ENCODE results near the gene BOD1L1. TPM values are rescaled to one million over a fixed set of nuclear protein-coding genes. Genes with fewer than 3 reads are reported as not detected.
A peak's percentile ranks its signal among the peaks of the same experiment; 100 is the strongest.

The BOD1L1 gene
- total RNA-seq, result 29.4 TPM
- long read RNA-seq, partial matches to known transcripts, result 4 of 9 reads
- long read RNA-seq, other reads (novel, unspliced or antisense), result 5 of 9 reads

DNA sequence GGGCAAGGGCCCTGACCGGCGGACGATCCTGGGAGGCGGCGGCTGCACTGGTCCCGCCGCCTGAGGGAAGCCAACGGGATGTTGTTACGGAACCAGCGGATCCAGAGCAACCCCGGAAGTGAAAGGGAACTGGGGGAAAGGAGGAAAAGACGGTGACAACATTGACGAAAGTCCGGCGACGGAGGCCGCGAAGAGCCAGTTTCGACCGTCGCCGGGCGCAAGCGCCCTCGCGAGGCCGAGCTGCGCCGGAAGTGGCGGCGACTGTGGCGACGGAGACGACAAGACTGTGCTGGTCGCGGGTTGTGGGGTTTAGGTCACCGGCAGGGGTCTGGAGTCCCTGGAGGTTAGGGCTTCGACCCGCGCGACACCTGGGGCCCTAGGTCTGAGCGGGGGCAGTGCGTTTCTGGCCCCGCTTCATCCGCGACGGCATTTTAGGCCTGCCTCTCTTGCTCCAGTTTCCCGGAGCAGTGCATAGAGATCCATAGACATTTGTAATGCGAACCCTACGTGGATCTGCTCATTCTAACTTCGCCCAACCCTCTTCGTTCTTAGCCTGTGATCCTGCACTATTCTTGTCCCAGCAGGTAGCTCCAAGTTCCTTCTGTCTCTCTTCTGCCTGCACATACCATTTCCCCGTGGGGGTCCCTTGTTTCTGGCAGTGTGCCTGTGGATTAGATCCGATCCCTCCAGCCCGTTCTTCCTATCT lies at the start of gene BOD1L1:
TSS of gene BOD1L1 (minus strand) at position 120 of the 706 bp plus-strand sequence. CDS start 138 bp downstream, outside the sequence.
- DNase-seq (ENCODE audit: low spot score), result peak; percentile 94

DNA sequence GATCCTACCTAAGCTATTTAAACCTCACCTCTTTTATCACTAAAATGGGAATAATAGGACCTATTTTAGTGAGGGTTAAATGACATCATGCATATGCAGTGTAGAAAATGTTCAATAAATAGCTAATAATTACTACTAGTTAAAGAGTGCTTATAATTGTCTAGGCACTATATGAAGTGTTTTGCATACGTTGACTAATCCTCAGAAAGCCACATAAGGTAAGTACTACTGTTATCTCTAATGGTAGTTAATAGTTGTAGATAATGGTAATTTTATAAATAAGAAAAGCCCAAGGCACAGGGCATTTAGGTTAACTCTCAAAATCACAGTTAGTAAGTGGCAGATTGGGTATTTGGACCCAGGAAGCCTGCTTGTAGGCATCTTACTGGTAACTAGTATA lies 47.4 kb upstream of the BOD1L1 start:
- no peak for DNase-seq (ENCODE audit: low spot score)

DNA sequence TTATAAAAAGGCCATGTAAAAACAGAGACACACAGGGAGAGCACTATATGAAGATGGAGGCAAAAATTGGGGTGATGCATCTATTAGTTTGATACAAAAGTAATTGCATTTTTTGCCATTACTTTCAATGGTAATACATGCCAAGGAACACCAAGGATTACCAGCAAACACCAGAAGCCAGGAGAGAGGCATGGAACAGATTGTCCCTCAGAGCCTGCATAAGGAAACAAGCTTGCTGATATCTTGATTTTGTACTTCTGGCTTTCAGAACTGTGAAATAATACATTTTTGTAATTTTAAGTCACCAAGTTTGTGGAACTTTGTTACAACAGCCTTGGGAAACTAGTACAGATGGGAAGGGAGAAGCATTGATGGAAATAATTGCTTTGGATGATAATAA lies 45.6 kb upstream of the BOD1L1 start:
- DNase-seq (ENCODE audit: low spot score), result no peak

DNA sequence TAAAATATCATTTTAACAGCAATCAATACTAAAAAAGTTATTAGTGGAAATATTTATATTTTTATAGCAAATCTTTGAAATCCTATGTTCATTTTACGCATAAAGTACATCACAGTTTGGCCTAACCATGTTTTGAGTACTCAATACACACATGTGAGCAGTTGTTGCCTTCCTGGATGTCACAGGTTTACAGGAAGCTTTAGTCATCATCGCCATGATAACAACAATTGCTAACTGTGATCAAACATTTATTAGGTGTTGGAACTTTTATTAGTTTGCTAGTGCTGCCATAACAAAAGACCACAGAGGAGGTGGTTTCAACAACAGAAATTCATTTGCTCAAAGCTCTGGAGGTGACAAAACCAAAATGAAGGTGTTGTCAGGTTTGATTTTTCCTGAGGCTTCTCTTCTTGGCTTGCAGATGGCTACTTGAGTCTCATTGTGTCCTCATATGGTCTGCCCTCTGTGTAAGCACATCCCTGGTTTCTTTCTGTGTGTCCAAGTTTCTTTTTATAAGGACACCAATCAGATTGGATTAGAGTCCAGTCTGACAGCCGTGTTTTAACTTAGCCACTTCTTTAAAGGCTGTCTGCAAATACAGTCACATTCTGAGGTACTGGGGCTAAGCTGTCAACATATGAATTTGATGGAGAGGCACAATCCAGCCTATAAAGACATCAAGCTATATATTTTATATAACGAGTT lies 43.1 kb upstream of the BOD1L1 start:
- DNase-seq (ENCODE audit: low spot score), result no peak

DNA sequence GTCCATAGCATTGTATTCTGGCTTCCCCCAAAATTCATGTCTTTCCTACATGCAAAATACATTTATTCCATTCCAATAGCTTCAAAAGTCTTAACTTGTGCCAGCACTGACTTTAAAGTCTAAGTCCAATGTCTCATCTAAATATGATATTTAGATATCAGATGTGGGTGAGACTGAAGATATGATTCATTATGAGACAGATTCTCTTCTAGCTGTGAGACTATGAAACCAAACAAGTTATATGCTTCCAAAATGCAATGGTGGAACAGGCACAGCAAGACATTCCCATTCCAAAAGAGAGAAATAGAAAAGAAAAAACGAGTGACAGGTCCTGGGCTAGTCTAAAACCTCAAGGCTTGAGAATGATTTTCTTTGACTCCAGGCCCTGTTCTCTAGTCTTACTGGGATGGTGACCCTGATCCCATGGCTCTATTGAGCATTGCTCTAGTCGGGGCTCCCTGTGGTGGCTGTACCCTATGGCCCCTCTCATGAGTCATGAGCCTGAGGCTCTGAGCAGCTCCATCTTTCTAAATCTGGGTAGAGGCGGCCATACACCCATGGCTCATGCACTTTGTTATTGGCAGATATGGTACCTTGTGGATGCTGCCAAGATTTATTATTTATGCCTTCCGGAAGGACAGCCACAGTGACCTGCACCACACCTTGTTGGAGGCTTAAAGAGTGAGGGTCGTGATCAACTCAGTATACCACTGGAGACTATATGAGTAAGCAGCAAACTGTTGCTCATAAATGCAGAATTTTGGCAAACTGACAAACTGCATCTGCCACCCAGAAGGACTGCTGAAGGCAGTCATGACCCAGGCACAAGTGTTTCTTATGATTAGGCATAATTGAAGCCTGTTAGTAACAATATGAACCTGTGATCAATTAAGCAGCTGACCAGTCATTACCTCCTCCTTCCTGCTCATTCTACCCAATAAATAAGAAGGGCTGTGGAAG lies 38.5 kb upstream of the BOD1L1 start:
- DNase-seq (ENCODE audit: low spot score), result no peak

DNA sequence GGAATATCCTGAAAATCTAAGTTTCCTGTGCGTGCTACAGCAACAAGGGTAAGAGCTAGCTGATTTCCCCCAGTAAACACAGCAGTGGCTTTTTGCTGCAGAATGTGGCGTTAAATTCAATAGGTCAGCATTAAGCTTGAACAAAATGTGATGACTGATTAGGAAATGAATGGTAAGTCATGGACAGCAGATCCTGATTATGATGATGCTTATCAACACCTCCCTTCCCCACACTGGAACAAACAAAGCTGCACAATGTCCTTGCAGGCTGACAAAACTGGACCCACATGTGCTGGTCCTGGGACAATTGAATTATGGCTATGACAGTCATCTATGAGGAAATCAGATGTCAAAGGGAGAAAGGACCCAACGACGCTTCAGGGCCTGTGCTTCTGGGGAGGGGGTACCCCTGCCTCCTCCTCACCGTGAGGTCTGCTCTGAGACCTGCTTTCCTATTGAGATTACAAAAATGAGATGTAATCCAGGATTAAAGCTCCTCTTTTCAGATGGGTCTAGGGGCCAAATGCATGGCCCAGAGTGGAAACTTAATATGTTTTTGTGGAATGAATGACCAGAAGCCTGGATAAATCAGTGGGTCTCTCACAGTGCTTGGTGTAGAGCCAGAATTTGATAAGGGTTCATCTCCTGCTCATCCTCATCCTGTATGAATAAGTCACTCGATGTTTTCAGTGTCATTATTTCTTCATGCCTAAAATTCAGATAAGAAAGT lies 32.0 kb upstream of the BOD1L1 start:
- DNase-seq (ENCODE audit: low spot score), result no peak

DNA sequence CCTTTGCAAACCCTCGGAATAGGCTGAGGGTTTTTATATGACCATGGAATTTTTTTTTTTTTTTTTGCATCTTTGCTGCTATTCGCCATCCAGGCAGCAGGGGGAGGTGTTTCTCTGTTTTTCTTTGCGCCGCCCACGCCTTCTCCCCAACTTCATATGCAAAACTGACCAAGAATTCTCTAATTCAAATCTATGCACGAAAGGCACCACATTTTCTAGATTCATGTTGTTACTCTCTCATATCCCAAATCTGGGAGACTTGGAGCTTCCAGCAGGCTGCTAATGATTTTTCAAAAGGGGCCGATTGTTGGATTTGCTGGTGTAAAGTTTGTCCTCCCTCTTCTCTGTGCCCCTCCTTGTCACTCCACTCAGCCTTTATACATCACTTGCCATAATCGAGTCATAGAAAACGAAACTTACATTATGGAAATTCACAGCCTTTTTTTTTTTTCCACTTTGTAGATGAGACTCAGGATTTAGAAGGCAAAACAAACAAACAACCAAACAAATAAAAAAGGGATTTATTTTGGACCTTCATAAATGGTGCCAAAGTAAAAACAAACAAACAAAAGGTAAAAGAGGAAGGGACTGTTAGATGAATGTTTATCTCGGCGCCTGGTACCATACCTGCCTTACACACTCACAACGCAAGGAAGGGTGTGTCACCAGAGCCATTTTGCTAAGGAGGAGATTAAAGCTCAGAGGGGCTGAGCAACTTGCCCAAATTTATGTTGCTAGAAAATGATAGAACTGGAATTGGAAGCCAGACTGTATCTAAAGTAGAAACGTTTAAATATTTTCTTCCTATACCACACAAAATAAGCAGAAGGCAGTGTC lies 29.3 kb upstream of the BOD1L1 start:
- no peak for DNase-seq (ENCODE audit: low spot score)

DNA sequence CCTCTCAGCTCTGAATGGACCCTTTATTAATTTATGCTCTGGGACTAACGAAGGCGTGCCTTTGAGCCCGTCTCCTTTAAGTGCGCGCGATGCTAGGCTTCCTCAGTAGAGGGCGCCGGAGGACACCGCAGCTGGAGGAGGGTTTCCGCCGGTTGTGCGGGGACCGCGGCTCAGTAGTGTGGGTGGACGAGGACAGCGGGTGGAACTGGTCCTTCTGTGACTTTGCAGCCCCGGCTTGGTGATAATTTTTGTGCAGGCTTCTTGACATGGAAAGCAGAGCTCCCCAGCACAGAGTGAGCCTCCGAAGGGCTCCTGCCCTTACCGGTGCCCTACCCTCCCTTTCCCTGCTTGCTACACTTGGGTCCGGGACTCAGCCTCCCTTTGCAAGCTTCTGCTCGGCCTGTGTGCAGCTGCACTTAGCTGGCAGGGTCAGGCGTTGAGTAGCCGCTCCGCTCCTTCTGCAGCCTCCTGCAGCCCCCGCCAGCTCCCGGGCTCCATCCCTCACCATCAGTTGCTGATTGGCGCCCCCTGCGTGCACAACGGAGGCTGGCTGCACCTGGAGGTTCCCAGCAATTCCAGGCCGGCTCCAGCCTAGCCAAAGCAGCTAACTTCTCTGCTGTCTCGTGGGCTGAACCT lies 26.8 kb upstream of the BOD1L1 start:
- DNase-seq (ENCODE audit: low spot score), result peak; percentile 91

DNA sequence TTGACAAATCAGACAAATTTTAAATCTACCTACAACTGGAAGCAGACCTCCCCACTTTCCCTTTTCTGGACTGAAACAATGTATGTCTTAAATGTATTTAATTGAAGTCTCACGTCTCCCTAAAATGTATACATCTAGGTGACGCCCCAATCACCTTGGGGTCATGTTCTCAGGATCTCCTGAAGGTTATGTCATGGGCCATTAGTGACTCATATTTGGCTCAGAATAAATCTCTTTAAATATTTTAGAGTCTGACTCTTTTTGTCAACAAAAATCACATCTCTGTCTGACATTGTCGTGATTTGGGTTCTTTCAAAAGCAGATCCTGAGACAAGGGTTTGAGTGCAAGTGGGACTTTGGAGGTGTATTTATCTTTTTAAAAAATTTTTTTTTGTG lies 26.2 kb upstream of the BOD1L1 start:
- DNase-seq (ENCODE audit: low spot score), result no peak

DNA sequence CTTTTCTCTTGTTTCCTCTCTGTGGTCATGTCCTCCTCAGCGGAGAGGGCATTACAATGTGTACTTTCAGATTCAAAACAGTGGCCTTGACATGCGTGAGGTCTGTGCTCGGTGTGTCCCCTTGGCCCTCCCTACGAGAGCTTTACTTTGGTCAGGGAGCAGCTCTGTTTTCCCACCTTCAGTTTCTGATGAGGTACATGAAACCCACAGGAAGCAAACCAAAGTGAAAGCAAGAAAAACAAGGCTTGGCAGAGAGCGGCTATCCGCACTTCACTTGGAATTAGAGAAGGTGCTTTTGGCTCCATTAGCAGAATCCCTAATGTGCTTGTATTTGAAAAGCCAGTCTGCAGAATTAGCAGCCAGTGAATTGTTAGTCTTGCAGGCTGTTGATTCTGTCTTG lies 19.5 kb upstream of the BOD1L1 start:
- no peak for DNase-seq (ENCODE audit: low spot score)

DNA sequence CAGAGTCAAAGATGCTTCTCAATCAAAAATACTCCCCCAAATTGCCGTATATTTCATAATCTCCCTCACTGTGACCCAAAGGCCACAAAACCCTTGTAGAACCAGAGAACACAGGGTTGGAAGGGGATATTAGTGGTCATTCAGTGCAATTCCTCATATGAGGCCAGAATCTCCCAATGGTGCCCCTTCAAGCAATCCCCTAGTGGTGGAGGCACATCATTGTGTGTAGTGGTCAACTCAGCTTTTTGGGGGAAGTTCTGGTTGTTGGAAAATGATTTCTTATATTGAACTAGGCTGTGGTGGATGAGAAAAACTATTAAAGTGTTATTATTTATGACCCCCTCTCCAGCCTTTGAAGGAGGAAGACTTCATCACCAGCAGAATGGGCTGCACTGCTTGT lies 17.6 kb upstream of the BOD1L1 start:
- DNase-seq (ENCODE audit: low spot score), result no peak

DNA sequence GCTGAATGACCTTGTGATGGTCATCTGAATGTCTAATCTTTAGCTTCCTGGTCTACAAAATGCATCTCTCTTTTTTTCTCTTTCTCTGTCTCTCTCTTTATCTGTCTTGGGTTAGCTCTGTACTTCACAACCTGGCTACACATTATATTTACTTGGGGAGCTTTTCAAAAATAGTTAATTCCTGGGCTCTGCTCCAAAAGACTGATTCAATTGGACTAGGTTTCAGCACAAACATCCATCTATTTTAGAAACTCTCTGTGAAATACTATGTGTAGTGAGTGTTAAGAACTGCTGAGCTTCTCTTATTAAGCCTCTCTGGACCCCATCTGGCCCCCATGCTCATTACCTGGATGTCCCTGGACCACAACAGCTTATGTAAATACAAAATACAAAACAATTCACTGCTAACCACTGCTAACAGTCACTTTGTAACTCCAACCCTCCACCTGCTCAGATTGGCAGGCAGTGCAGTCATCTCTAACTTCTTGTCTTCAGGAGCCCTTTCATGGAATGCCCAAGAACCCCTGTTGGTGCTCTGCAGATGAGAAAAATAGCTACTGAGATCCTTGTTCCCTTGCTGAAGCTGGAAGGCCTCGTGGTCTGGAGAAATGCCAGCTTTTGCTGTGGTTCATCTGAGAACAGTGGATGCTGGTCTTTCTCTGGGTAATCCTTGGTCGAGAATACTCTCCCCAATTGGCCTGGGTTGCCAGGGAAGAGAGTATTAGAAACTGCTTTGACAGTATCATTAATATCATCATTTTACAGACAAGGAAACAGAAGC lies 14.8 kb upstream of the BOD1L1 start:
- no peak for DNase-seq (ENCODE audit: low spot score)

DNA sequence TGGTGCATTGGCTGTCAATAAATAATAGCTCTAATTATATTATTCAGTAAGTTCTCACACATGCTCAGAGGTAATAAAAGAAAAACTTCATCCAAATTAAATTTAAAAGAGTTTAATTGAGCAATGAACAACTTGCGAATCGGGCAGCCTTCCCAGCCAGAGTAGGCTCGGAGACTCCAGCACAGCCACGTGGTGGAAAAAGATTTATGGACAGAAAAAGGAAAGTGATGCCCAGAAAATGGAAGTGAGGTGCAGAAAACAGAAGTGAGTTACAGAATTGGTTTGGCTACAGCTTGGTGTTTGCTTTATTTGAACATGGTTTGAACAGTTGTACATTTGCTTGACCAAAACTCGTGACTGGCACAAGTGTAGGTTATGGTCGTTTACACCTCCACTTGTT lies 13.6 kb upstream of the BOD1L1 start:
- no peak for DNase-seq (ENCODE audit: low spot score)

DNA sequence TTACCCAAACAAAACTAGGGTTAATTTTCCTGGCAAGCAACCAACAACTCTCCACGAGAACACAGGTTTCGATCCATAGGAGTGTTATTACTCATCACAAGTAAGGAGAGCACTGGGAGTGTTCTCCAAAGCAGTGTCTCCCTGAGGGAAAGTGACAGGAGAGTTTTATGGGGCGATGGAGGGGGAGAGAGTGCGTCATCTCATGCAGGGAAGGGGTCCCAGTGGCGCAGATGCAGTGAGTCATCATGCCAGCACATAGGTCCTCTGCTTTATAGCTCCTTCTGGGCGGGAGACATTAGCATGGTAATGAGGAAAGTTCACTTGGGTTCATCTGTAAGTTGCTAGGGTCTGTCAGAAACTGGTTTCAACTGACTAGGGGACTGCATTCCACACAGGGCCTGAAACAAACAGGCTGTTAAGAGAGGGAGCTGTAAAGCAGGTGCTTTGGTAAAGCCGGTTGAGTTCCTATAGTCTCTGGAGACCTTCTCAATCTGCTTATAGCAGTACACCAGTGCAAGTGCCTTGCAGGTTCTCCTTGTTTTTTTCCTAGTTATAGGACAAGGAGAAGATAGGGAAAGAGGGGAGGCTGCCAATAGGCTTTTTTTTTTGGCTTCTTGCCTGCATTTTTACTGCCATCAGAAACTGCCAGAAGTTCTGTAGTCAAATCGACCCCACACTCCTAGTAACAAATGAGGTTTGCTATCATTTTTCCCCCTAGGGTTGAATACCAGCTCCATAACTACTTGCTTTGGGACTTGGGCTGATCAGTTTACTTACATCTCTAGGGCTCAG lies 12.8 kb upstream of the BOD1L1 start:
- no peak for DNase-seq (ENCODE audit: low spot score)

DNA sequence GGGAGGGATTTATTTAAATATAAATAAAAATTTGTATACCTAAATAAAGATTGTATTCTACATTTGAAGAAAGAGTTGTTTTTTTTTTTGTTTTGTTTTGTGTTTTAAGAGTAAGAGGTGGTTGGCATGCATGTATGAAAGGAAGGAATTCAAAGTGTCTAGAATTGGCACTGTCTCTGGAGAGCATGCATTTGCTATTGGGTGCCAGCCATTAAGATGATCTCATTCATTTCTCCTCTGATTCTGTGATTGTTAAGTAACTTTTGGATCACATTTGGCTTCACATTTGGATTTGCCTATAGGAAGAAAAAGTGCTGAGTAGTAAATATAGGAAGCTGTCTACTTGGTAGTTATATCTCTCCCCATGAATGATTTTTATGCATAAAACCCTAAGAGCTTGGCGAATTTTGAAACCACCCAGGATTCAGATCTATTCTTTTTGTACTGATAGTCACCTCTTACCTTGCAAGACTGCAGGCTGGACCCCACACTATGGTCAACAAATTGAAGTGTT lies 7.8 kb upstream of the BOD1L1 start:
- no peak for DNase-seq (ENCODE audit: low spot score)

DNA sequence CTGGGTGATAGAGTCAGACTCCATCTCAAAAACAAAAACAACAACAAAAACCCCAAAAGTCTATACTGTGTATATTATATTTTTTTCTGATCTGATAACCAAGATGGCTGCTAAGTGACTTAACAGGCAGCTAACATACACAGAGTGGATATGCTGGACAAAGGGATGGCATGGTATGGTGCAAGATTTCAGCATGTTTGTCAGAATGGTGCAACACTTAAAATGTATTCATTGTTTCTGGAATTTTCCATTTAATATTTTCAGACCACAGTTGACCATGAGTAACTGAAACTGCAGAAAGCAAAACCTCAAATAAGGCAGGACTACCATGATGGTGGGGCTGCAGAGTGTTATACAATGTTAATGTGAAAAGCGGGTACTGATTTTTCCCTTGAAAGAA lies 6.1 kb upstream of the BOD1L1 start:
- no peak for DNase-seq (ENCODE audit: low spot score)

DNA sequence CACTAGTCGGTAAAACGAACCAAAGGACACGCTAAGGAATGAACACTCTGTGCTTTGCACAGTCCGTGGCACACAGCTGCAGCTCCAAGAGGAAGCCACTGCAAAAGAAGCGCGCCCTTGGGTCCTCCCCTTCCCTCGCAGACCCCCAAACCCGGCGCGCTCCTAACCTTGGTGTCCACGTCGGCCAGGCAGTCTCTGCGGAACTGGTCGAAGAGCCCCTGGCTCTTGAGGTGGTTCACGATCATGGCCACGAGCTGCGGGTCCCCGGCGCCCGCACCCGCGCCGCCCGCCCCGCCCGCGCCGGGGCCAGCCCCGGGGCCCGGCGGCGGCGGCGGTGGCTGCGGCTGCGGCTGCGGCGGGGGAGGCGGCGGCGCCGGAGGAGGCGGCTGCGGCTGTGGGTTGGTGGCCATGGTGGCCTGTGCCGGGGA lies 333 bp downstream of the BOD1L1 start:
- DNase-seq (ENCODE audit: low spot score), result no peak
